HG03439 (cell line): ENCODE data around the gene NDUFAF5.

Source experiments
- ATAC-seq: cut with Tn5 transposase; IDR thresholded peaks from one replicate; pipeline ENCODE4 v1.9.1; 2021; ENCODE audit warnings: mild to moderate bottlenecking, moderate library complexity; ENCODE audit not compliant: unreplicated experiment

NDUFAF5 gene

DNA sequence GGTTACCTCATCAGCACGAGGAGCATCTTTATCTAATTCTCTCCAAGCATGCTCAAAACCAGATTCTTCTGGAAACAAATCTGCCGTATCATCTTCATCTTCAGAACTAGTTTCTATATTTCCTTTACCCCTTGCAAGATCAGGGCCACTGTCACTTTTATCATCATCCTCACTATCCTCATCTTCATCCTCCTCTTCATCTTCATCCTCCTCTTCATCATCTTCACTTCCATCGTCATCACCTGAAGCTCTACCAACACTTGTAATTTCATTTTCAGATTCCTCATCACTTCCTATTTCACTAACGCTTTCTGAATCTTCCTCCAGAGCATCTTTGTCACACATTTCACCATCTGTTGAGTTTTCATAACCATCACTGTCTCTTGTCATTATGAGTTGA is 9.0 kb upstream of the NDUFAF5 start:
- no peak for ATAC-seq

DNA sequence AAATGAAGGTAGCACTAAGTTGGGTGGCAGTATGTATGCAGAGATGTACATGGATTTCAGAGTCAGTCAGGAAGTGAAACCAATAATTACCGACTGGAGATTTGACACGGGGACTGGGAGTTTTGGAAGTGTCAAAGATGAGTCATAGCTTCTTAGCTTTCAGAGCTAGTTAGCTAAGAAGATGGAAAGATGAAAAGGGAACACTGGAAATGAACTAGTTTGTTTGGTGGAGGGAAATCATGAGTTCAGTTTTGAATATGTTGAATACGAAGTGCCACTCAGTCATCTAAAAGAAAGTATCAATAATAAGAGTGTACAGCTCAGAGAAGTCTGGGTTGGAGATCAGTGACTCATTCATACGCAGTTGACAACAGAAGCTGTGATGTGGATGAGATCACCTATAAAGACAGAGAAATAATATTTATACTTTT is 7.6 kb upstream of the NDUFAF5 start:
- ATAC-seq: no peak

DNA sequence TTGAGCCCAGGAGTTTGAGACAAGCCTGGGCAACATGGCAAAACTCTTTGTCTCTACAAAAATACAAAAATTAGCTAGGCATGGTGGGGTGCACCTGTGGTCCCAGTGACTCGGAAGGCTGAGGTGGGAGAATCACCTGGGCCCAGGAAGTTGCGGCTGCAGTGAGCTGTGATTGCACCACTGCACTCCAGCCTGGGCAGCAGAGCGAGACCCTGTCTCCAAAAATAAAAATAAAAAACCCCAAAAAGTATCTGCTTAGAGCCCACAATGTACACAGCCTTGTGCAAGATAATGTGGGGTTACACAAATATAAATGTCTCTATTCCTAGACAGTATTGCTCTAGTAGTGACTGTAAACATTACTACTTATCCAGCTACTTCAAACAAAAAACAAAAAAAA is 6.0 kb upstream of the NDUFAF5 start:
- ATAC-seq: peak; percentile 58

- no peak for ATAC-seq
These were observed 1.3 kb upstream of the NDUFAF5 start for GRCh38 chr20:13783528-13783927.

DNA sequence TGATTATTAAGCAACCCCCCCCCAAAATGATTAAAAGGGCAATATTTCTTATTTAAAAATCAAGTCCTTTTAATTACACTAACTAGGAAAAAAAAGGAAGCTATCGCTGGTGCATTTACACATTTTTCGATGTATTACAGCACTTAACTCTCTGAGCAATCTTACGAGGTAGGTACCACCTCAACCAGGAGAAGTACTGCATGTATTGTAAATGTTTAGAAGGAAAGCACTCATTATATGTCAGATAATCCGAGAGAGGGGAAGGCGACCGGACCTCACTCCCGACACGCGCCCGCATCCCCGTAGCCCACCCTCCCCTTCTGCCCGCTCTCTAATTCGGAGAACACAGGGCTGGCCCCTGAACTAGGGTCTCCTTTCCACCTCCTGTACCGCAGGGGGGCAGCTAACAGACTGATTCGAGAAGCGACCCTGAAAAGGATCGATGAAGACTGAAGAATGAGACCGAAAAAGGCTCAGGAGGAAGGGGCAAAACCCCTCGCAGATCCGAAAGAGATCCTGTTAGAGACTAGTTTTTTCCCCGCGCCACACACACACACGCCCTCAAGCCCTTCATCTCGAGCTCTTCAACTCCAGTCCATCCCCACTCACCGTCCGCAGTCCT is 446 bp upstream of the NDUFAF5 start:
- peak; percentile 17 for ATAC-seq

GRCh38 chr20:13786143-13786828 is 1.5 kb downstream of the NDUFAF5 start:
- no peak for ATAC-seq

DNA sequence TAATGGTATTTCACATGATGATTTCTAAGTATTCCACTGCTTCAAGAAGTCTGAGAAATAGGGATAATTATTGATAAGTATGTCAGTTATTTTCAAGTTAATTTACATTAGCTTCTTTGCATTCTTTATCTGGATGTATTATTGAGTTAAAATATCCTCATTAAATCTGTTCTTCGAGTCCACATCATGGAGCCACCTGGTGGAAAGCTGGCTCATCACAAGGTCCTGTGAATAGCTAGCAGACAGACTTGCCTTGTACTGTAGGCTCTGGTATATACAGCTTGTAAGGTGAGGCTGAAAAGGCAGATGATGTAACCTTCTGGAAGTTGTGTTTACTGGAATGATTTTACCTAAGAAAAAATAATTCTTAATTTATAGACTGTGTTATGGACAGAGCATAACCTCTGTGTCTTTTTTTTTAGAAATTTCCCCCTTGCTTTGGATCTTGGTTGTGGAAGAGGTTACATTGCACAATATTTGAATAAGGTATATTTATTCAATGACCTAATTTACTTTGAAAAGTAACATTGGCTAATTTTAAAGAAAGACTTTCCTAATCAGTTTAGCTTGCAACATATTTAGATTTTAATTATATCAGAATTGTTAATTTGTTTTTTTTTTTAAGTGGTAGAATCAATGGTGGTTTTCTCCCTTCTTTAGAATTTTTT is 3.5 kb downstream of the NDUFAF5 start:
- ATAC-seq: no peak

GRCh38 chr20:13790708-13791107 is 5.9 kb downstream of the NDUFAF5 start:
- no peak for ATAC-seq

GRCh38 chr20:13791540-13792459 is 7.0 kb downstream of the NDUFAF5 start:
- no peak for ATAC-seq

DNA sequence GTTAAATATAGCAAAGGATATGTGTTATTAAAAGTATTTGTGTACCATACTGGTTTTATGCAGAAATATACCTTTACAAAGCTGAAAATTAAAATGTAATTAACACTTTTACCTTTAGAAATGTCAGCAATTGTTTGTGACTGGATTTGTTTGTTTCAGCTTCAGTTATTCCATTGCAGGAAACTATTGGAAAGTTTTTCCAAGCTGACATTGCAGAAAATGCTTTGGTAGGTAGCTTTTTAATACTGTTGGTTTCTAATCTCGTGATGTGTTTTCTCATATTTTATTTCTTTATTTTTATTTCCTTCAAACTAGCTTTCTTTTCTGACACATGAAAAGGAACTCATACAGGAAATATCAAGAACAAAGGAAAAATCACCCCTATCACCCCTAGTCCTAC is 8.2 kb downstream of the NDUFAF5 start:
- no peak for ATAC-seq

GRCh38 chr20:13794667-13795066 is 9.8 kb downstream of the NDUFAF5 start:
- no peak for ATAC-seq

GRCh38 chr20:13799040-13799439 is 14.2 kb downstream of the NDUFAF5 start:
- ATAC-seq: no peak

GRCh38 chr20:13799974-13800373 is 15.1 kb downstream of the NDUFAF5 start:
- ATAC-seq: no peak

DNA sequence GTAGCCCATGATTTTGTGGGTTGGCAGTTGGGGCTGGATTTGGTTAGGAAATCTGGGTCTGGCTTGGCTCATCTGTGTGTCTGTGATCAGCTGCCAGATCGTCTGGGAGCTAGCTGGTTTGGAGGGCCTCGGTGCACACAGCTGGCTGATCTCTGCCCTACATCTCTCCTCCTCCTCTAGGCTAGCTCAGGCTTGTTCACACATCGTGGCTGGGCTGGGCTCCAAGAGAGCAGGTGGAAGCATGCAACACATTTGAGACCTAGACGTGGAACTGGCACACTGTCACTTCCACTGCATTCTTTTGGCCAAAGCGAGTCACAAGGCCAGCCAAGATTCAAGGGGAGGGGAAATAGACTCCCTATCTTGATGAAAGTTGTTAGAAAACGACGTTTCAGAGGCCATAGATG is 15.9 kb downstream of the NDUFAF5 start:
- ATAC-seq: no peak

DNA sequence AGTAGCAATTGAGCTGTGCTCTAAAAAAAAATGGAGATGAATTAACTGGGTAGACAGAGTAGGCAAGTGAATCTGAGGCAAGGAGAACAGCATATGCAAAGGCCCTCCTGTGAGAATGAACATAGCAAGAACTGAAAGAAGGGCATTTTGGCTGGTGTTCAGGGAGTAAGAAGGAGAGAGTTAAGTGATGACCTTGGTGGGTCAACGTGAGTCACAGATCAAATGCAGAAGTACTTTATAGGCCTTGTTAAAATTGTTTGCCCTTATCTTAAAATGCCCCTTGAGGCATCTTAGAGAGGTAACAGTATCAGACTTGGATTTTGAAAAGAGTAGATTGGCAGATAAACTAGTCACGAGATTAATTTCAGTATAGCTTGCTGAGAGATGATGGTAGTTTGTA is 24.5 kb downstream of the NDUFAF5 start:
- no peak for ATAC-seq

DNA sequence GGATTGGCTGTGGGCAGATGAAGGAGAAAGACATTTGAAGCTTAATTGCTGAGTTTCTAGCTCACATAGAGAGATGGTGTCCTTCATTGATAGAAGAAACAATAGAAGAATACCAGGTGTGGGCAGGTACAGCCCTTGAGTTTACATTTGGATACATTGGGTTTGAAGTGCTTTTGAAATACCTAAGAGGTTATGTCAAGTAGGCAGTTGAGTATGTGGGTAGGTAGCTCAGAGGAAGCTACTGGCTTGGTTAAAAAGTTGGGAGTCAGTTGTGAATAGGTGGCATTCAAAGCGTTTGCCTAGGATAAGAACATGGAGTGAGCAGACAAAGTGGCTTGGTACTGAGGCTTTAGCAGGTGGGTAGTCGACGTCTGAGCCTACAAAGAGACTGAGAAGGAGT is 25.0 kb downstream of the NDUFAF5 start:
- ATAC-seq: no peak

DNA sequence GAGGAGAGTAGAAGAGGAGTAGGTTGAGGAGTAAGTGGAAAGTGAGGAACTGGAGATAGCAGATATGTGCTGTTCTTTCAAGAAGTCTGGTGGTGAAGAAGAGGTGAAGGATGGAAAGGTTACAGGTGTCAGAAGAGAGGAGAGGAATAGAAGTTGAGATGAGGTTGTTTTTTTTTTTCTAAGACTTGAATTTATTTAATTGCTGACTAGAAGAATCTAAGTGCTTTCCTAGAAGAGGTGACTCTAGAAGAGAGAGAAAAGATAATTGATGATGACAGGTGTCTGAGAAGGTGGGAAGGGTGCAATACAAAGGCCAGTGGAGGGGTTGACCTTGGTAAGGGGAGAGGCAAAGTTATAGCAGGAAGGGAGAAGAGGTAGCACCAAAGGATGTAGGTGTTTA is 25.6 kb downstream of the NDUFAF5 start:
- ATAC-seq: no peak

- no peak for ATAC-seq
These were observed 29.1 kb downstream of the NDUFAF5 start for GRCh38 chr20:13813910-13814309.

GRCh38 chr20:13814672-13815071 is 29.8 kb downstream of the NDUFAF5 start:
- no peak for ATAC-seq

DNA sequence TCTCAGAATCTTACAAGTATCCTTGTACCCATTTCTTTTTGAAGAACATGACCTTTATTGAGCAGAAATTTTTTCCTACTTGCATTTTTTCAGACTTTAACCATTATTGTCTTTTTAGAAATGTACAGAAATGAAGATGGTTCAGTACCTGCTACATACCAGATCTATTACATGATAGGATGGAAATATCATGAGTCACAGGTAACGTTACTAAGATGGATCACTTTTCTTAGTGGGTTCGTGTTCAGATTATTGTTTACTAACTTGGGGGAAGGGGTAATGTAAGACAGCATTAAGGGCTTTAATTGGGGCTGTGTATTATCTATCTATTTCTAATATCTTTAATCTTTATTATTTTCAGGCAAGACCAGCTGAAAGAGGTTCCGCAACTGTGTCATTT is 31.9 kb downstream of the NDUFAF5 start:
- no peak for ATAC-seq

DNA sequence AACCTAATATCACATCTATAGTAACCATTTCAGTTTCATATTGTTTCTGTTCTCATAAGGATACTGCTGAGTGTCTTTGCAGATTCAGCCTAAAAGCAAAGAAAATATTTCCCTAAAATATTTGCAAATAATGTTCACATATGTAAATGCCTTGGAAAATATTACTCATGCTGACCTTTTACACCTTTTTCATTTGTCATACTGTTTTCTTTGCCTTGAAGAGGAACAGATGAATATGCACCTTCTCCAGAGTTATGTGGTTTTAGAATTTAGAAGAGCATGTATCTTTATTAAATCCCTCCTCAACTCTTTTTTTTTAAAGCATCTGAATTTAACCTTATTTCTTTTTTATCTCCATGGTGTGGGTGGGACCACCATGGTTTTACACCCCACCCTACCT is 32.5 kb downstream of the NDUFAF5 start:
- ATAC-seq: no peak
